ENCODE results near the gene RCAN2. TPM values are rescaled to one million over a fixed set of nuclear protein-coding genes. Genes with fewer than 3 reads are reported as not detected.
A peak's percentile ranks its signal among the peaks of the same experiment; 100 is the strongest.

The RCAN2 gene
- total and polyA plus RNA-seq, 9 of the 15 experiments (the other 6 are each of a cell fraction or from before 2014, with no cell fraction given), result 0.04 TPM; not detected in 8

DNA sequence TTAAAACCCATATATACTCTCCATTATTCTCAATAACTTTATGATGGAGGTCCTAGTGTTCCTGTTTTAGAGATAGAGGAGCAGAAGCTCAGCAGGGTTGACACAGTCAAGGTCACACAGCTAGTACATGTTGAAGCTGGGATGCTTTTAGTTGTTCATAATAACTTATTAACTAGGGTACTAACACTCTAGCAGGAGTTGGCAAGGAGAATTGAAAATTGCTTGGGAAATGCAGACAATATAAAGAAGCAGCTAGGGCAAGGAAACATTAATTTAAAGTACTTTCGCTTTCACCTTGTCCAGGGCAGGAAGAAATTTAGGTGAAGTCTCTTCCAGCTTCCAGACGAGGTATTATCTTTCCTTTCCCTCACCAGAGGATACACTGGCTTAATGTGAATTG is 133.7 kb downstream of the RCAN2 start:
- DNase-seq (ENCODE audit: extremely low read depth in 1 of 4, low spot score in 3 of 4) (no peak), FAIRE-seq (peak; percentile 58), ATAC-seq (no peak)
- Histone ChIP-seq H3K27ac (ENCODE audit: extremely low read depth, low read depth, low read length) (no peak overlapping the region), H3K4me2 (ENCODE audit: insufficient read depth, low read length) (no peak overlapping the region), H3K4me3 (no peak overlapping the region), H4K20me1 (replicated peaks; ENCODE audit: control insufficient read depth, insufficient read depth, low read length) (no peaks in the 10 kb centered on the region), H3K9me1 (ENCODE audit: control insufficient read depth, insufficient read depth, low read length) (no peaks in the 10 kb centered on the region), H3K4me1 (replicated peaks in 1 of 2; ENCODE audit: control insufficient read depth in 2 of 2, insufficient read depth in 2 of 2, low read length in 2 of 2) (peaks cover 0 to 3% of the 10 kb centered on the region in 2 experiments; a peak in 2 of 5 replicates), H2AFZ (ENCODE audit: low read depth, low read length) (no peak overlapping the region), H3K9me3 (replicated peaks; ENCODE audit: control insufficient read depth, insufficient read depth, low read depth, low read length) (no peaks in the 10 kb centered on the region), H3K79me2 (ENCODE audit: control insufficient read depth, insufficient read depth, low read length) (no peaks in the 10 kb centered on the region), H3K9ac (ENCODE audit: insufficient read depth in 1 of 2, low read depth in 2 of 2, low read length in 2 of 2) (no peak overlapping the region), H3K27me3 (ENCODE audit: control insufficient read depth in 2 of 2, insufficient read depth in 2 of 2, low read length in 2 of 2) (no peaks in the 10 kb centered on the region), H3K36me3 (ENCODE audit: control insufficient read depth, insufficient read depth, low read length) (no peaks in the 10 kb centered on the region)
- ChIA-PET CTCF (ENCODE audit: low intra/inter-chr PET ratio) (no interaction called here), POLR2A (no interaction called here)
- intact Hi-C loops (cut with micrococcal nuclease) (no loop called here), in situ Hi-C loops (cut with MboI) (no loop called here)
- WGBS (ENCODE audit: insufficient coverage, low coverage, missing lambda C conversion rate), result 0% methylated on average over 2 of the region's 2 CpGs
- TF ChIP-seq, protein P1, sequence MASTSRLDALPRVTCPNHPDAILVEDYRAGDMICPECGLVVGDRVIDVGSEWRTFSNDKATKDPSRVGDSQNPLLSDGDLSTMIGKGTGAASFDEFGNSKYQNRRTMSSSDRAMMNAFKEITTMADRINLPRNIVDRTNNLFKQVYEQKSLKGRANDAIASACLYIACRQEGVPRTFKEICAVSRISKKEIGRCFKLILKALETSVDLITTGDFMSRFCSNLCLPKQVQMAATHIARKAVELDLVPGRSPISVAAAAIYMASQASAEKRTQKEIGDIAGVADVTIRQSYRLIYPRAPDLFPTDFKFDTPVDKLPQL (IDR thresholded peaks at IDR 0.05; ENCODE audit: extremely low read depth, insufficient read length), result no peak
- no peak for TF ChIP-seq SAP30 (IDR thresholded peaks at IDR 0.05; ENCODE audit: borderline replicate concordance, insufficient read depth, low read depth, low read length, poor library complexity, severe bottlenecking)
- TF ChIP-seq ZFPM2 (CRISPR knock-in tag; IDR thresholded peaks at IDR 0.05), result no peak
- TF ChIP-seq ZNF165 (CRISPR knock-in tag; IDR thresholded peaks at IDR 0.05; ENCODE audit: borderline replicate concordance), result no peak
- no peak for TF ChIP-seq EP400 (IDR thresholded peaks at IDR 0.05)
- TF ChIP-seq PTTG1 (tag; IDR thresholded peaks at IDR 0.05; ENCODE audit: low read depth), result no peak
- TF ChIP-seq ZNF41 (CRISPR knock-in tag; conservative IDR thresholded peaks at IDR 0.05), result no peak
- no peak for TF ChIP-seq SP2 (IDR thresholded peaks at IDR 0.05; ENCODE audit: extremely low read depth, low read depth, low read length, poor library complexity, severe bottlenecking)
- TF ChIP-seq GATA2 (CRISPR knock-in tag; IDR thresholded peaks at IDR 0.05), result no peak
- TF ChIP-seq CREBBP (IDR thresholded peaks at IDR 0.05; ENCODE audit: low read depth, low read length), result no peak
- TF ChIP-seq NUFIP1 (IDR thresholded peaks at IDR 0.05; ENCODE audit: partially characterized antibody), result no peak
- no peak for TF ChIP-seq HSF4 (CRISPR knock-in tag; IDR thresholded peaks at IDR 0.05; ENCODE audit: borderline replicate concordance)
- BruUV-seq (replicated peaks), result no TSS peak

Measured in K562 (cell line).